Spleen (tissue), 11 donors: ENCODE data around the gene UTP11. TPM values are rescaled to one million over a fixed set of nuclear protein-coding genes. Genes with fewer than 3 reads are reported as not detected.

Experiments
- DNase-seq: peaks from one replicate; pipeline ENCODE4 v3.0.0-alpha.2; 2020
- H3K27ac ChIP-seq, 8 donors: fragments of 200-600 bp; sonication (generic) in 7 of 8; 1 replicate in 4 of 8; 2 replicates in 4 of 8; pipeline versions ENCODE4 v1.5.0 to v1.8.0; 2016 to 2021; ENCODE audit warnings: inconsistent platforms in 4 of 8, mild to moderate bottlenecking in 4 of 8, moderate library complexity in 1 of 8
- H3K27me3 ChIP-seq, 7 donors: fragments of 200-600 bp; sonication (generic) in 6 of 7; replicated peaks in 1 of 7; 1 replicate in 4 of 7; 2 replicates in 3 of 7; pipeline versions ENCODE4 v1.5.0 to v1.8.0; 2016 to 2021; ENCODE audit warnings: inconsistent platforms in 3 of 7, mild to moderate bottlenecking in 1 of 7
- H3K36me3 ChIP-seq, 6 donors: fragments of 200-600 bp; sonication (generic) in 5 of 6; 1 replicate in 4 of 6; 2 replicates in 2 of 6; pipeline versions ENCODE4 v1.5.0 to v1.8.0; 2016 to 2021; ENCODE audit warnings: inconsistent platforms in 2 of 6
- H3K4me1 ChIP-seq, 6 donors: fragments of 200-600 bp; sonication (generic) in 5 of 6; 1 replicate in 3 of 6; 2 replicates in 3 of 6; pipeline versions ENCODE4 v1.5.0 to v1.8.0; 2016 to 2021; ENCODE audit warnings: inconsistent platforms in 3 of 6
- H3K4me3 ChIP-seq, 8 donors: fragments of 200-600 bp; sonication (generic) in 7 of 8; 1 replicate in 4 of 8; 2 replicates in 4 of 8; pipeline versions ENCODE4 v1.5.0 to v1.8.0; 2016 to 2021; ENCODE audit warnings: inconsistent platforms in 4 of 8, mild to moderate bottlenecking in 4 of 8, moderate library complexity in 2 of 8
- H3K9me3 ChIP-seq, 8 donors: fragments of 200-600 bp; sonication (generic) in 7 of 8; 1 replicate in 4 of 8; 2 replicates in 4 of 8; pipeline versions ENCODE4 v1.5.0 to v1.8.0; 2016 to 2021; ENCODE audit warnings: inconsistent platforms in 4 of 8
- CTCF ChIP-seq, 11 experiments: fragments of 200-600 bp in 7 of 11; fragments of 450-650 bp in 4 of 11; sonication (generic) in 4 of 11; IDR thresholded peaks in 8 of 11; conservative IDR thresholded peaks in 3 of 11; 1 replicate in 7 of 11; 2 replicates in 4 of 11; pipeline versions ENCODE4 v1.4.0 to v1.8.0; 2016 to 2021; ENCODE audit warnings: antibody characterized with exemption in 11 of 11, inconsistent platforms in 4 of 11, mild to moderate bottlenecking in 1 of 11
- POLR2A ChIP-seq, 3 donors: fragments of 450-650 bp; IDR thresholded peaks; one replicate each; pipeline ENCODE4 v1.5.1; 2017; ENCODE audit warnings: antibody characterized with exemption in 3 of 3, mild to moderate bottlenecking in 1 of 3
- POLR2AphosphoS5 ChIP-seq, 3 donors: sonication (generic); formaldehyde crosslinking; IDR thresholded peaks; one replicate each; pipeline ENCODE4 v1.5.1; 2017; ENCODE audit warnings: antibody characterized with exemption in 3 of 3
- WGBS, 5 donors: extraction: QIAGEN DNeasy Blood & Tissue Kit in 3 of 5; methylation state at CpG; one replicate each; pipeline versions ENCODE4 v1.1.5 to v1.1.7; 2013 to 2018; 5-methylcytosine and 5-hydroxymethylcytosine counted together
- intact Hi-C: fragments of 100-400 bp; cut with DNase I; formaldehyde crosslinking; loops from one replicate; pipeline ENCODE4 v1.15.0; 2023; ENCODE audit warnings: low total_unique reads
- polyA plus RNA-seq, 3 donors: library from polyadenylated mRNA; stranded (reverse); fragments of 200-250 nt; gene quantifications; one replicate each; pipeline ENCODE4 v1.2.1, GENCODE V29; 2013
- total RNA-seq, 7 donors: library from RNA; depleted of rRNA in 3 of 7; stranded (reverse); fragments of >200 nt in 3 of 7; fragmentation: NEBNext Ultra II Directional in 4 of 7; extraction: Animal tissue kit (Norgen Biotek cat#: 25700) in 4 of 7; gene quantifications; one replicate each; pipeline versions ENCODE4 v1.1.0 to v1.2.1, GENCODE V29; 2016 to 2021
- donor health status: healthy with polysubstance abuse.
- donor health status: DM: no; HTN: no; CAD: no; lungs with moderate emphysema.
- donor health status: DM: no; HTN: no; CAD: no.
- donor health status: Bipolar disorder and iron deficiency.
- donor health status: healthy.
- donor health status: DM: no; HTN: no; CAD: no.
- donor health status: DM: yes; HTN: yes; CAD: no.

Gene UTP11
- total and polyA plus RNA-seq, 10 donors, result 12.5 to 51.4 (median 20.8) TPM

- Histone ChIP-seq H3K36me3 (no peaks in the 10 kb centered on the region), H3K4me1 (peaks cover 16 to 42% (median 30%) of the 10 kb centered on the region in 6 donors), H3K27me3 (peaks cover 6 to 66% (median 54%) of the 10 kb centered on the region in 7 donors), H3K4me3 (peak overlapping the region; percentile 66 to 81 (median 71)), H3K27ac (peak overlapping the region in 1 of 8 donors; percentile 30), H3K9me3 (no peaks in the 10 kb centered on the region)
- 16 to 42% (median 27%) methylated on average over 17 to 34 of the region's 34 CpGs for WGBS, 5 donors
- intact Hi-C loops, result no loop called here
- DNase-seq, result no peak
- TF ChIP-seq POLR2A (IDR thresholded peaks at IDR 0.05), result no peak
- no peak for TF ChIP-seq POLR2AphosphoS5 (IDR thresholded peaks at IDR 0.05)
- TF ChIP-seq CTCF (IDR thresholded peaks at IDR 0.05 in 8 of 11, conservative IDR thresholded peaks at IDR 0.05 in 3 of 11), result no peak
Measured at GRCh38 chr1:38047603-38048141, 35.1 kb downstream of the UTP11 start.

GRCh38 chr1:38050397-38051078, 38.0 kb downstream of the UTP11 start:
- Histone ChIP-seq H3K4me1 (peaks cover 5 to 26% (median 21%) of the 10 kb centered on the region in 6 donors), H3K9me3 (no peaks in the 10 kb centered on the region), H3K27me3 (peaks cover 0 to 57% (median 25%) of the 10 kb centered on the region in 7 donors), H3K36me3 (no peaks in the 10 kb centered on the region), H3K4me3 (no peak overlapping the region), H3K27ac (no peak overlapping the region)
- TF ChIP-seq POLR2AphosphoS5 (IDR thresholded peaks at IDR 0.05) (no peak), POLR2A (IDR thresholded peaks at IDR 0.05) (no peak), CTCF (IDR thresholded peaks at IDR 0.05 in 8 of 11, conservative IDR thresholded peaks at IDR 0.05 in 3 of 11) (no peak)
- intact Hi-C loops, result no loop called here
- DNase-seq, result no peak
- 58 to 71% (median 67%) methylated on average over 9 to 13 of the region's 13 CpGs for WGBS, 5 donors

GRCh38 chr1:38051079-38051543, 38.6 kb downstream of the UTP11 start:
- intact Hi-C loops, result no loop called here
- H3K36me3 ChIP-seq, result no peaks in the 10 kb centered on the region
- no peaks in the 10 kb centered on the region for H3K9me3 ChIP-seq
- DNase-seq, result no peak
- H3K27ac ChIP-seq, result no peak overlapping the region
- WGBS, 5 donors, result 70 to 84% (median 75%) methylated on average over 3 to 9 of the region's 9 CpGs
- H3K4me3 ChIP-seq, result no peak overlapping the region
- peaks cover 3 to 22% (median 17%) of the 10 kb centered on the region in 6 donors for H3K4me1 ChIP-seq
- TF ChIP-seq POLR2AphosphoS5 (IDR thresholded peaks at IDR 0.05) (no peak), POLR2A (IDR thresholded peaks at IDR 0.05) (no peak), CTCF (IDR thresholded peaks at IDR 0.05 in 8 of 11, conservative IDR thresholded peaks at IDR 0.05 in 3 of 11) (no peak)
- peaks cover 0 to 53% (median 19%) of the 10 kb centered on the region in 7 donors for H3K27me3 ChIP-seq

- no peaks in the 10 kb centered on the region for H3K36me3 ChIP-seq
- TF ChIP-seq POLR2AphosphoS5 (IDR thresholded peaks at IDR 0.05), result no peak
- TF ChIP-seq POLR2A (IDR thresholded peaks at IDR 0.05), result no peak
- H3K4me3 ChIP-seq, result no peak overlapping the region
- intact Hi-C loops, result no loop called here
- WGBS, 5 donors, result 36 to 49% (median 47%) methylated on average over 3 of the region's 3 CpGs
- H3K27me3 ChIP-seq, result peaks cover 0 to 37% (median 6%) of the 10 kb centered on the region in 7 donors
- H3K27ac ChIP-seq, result no peak overlapping the region
- DNase-seq, result no peak
- no peaks in the 10 kb centered on the region for H3K9me3 ChIP-seq
- peaks cover 0 to 8% (median 5%) of the 10 kb centered on the region in 6 donors for H3K4me1 ChIP-seq
Measured at GRCh38 chr1:38052750-38053415, 40.3 kb downstream of the UTP11 start.
